Astrocyte of the hippocampus (primary cell): ENCODE measurements around the gene NAT16.

Experiments
- DNase-seq: peaks from one replicate; pipeline ENCODE4 v3.0.0; 2011; ENCODE audit warnings: low read depth, low spot score

Gene NAT16

GRCh38 chr7:101171442-101171837, 8.7 kb downstream of the NAT16 start:
- DNase-seq: no peak

GRCh38 chr7:101170617-101171441, 9.3 kb downstream of the NAT16 start:
- no peak for DNase-seq

GRCh38 chr7:101169838-101170551, 10.1 kb downstream of the NAT16 start:
- peak; percentile 84 for DNase-seq

GRCh38 chr7:101169110-101169837, 10.8 kb downstream of the NAT16 start:
- DNase-seq: no peak

- DNase-seq: no peak
Observed at GRCh38 chr7:101168412-101169049, 11.6 kb downstream of the NAT16 start.

DNA sequence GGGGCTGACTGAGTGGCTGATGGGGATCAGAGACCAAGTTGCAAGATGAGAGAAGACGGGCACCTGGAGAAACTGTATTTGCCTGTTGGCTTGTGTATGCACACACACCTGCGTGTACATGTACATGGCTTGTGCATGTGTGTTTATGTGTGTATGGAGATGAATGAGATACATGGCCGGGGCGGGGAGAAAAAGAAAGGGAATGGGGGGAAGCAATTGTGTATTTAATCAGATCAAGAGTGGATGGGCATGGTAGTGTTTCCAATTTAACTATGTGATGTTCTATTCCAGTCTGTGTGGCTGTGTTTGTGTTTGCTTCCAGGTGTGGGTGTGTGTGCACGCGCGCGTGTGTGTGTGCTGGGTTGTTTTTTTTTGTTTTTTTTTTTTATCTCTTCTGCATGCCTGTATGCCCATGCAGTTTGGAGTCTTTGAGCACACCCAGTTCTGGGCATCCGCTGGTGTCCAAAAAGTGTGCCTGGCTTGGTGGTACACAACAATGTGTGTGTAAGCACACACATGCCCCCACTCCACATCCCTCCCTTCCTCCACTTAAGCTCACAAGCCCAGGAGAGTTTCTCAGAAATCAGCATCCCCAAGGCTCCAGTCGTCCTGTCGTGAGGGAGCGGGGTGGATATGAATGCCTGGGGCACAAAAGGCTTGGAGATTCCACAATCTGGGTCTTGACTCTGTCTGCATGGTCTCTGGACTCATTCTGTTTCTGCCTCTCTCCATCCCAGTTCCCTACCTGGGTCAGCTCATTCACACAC, 12.3 kb downstream of the NAT16 start:
- DNase-seq: no peak

DNA sequence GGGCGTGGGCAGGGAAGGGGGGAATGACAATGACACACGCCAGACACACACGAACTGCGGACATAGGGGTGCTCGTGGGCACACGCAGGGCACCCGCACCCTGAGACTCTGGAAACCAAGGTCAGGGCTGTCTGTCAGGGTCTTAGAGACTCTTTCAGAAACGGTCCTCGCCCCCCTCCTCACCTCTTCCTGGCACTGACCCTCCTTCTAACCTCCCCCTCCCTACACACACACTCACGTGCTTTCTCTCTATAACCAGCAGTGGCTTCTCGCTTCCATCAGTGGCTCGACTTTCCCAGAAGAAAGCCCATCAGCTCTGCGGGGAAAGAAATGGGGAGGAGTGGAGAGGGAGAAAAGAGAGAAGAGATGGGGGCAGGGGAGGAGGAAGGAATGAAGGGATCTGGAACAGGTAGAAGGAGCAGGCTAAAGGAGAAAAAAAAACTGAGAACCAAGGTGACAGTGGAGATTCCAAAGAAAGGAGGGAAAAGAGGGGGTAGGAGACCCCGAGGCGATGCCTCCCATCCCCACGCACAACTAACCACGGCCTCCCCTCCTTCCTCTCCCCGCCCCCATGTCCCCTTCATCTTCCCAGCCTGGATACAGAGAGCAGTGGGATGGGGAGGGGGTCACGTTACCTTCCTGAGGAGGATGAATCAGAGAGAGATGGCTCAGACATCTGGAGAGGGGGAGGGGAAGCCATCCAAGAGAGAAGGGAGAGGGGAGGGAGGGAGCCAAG, 13.0 kb downstream of the NAT16 start:
- no peak for DNase-seq

DNA sequence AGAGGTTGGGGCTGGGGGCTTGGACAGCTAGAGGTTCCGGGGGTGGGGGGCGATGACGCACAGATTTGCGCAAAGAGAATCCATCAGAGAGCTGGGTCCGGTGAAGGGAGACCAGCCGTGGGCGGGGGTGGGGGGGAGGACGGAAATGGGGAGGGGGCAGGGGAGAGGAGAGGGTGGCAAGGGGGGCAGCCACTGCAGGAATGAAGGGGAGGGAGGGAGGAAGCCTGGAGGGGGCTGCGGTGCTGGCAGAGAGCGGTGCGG, 13.5 kb downstream of the NAT16 start:
- DNase-seq: no peak

DNA sequence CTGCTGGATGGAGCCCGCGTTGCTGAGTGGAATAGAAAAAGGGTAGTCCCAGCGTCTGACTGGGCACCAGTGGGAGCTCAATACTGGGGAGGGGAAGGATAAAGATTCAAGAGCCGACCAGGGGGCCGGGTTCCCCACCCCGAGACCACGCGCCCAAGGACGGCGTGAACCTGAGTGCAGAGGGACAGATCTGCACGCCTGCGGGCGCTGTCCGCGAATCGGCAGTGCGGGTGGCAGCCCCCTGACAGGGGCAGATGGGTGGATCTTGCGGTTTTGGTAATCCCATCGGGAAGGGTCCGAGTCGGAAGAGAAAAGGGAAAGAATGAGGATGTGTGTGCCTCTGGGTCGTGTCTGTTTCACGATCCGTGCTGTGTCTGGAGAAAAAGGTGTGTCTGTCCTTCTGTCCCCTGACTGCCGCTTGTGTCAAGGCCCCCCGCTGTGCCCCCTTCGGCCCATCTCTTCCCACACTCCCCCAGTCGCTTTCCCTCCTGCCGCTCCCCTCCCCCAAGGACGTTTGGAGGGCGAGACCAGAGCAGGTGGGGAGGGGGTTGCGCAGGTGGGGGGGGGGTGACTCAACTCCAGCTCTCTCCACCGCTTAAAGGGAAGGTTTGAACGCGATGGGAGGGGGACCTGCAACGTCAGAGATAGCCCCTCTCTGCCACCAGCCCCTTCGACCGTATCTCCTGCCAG, 14.0 kb downstream of the NAT16 start:
- DNase-seq: no peak

DNA sequence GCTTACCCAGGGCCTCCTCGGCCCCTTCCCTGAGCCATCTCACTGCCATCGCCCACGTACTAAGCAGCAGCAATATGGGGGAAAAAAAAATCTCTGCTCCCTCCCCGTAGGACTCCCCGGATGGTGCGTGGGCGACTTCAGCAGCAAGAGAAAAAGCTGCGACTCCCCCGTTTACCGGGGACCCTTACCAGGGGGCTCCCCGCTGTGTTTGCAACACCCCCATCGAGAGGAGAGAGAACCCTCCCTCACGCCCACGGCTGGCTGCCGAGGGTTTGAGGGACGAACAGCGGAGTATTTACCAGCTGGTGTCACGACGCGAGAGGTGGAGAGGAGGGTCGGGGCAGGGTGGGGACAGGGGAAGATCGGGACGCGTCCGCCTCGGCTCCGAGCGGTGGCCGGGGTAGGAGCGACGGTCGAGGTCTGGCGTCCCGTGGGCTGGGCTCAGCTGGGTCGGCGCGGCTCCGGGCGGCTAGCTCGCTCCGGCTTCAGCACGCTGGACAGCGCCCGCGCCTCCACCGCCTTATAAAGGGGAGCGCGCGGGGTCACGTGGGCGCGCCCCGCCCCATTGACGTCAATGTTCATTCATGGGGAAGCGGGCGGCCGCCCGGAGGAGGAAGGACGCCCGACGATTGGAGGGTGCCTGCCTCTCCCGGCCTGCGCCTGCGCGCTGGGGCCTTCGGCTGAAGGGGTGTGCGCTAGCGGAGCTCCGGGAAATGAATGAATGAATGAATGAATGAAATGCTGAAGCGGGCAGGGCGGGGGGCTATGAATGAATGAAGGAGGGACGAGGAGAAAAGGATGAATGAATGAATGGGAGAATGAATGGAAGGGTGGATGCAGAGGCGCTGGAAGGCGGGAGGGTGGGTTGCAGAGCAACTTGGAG, 14.8 kb downstream of the NAT16 start, which contains the start of gene VGF:
VGF (minus strand) TSS at position 495 of the 883 bp plus-strand sequence. CDS start 726 bp downstream, outside the sequence.
- peak; percentile 97 for DNase-seq

- DNase-seq: peak; percentile 87
Observed at GRCh38 chr7:101164071-101164840, 15.8 kb downstream of the NAT16 start.

DNA sequence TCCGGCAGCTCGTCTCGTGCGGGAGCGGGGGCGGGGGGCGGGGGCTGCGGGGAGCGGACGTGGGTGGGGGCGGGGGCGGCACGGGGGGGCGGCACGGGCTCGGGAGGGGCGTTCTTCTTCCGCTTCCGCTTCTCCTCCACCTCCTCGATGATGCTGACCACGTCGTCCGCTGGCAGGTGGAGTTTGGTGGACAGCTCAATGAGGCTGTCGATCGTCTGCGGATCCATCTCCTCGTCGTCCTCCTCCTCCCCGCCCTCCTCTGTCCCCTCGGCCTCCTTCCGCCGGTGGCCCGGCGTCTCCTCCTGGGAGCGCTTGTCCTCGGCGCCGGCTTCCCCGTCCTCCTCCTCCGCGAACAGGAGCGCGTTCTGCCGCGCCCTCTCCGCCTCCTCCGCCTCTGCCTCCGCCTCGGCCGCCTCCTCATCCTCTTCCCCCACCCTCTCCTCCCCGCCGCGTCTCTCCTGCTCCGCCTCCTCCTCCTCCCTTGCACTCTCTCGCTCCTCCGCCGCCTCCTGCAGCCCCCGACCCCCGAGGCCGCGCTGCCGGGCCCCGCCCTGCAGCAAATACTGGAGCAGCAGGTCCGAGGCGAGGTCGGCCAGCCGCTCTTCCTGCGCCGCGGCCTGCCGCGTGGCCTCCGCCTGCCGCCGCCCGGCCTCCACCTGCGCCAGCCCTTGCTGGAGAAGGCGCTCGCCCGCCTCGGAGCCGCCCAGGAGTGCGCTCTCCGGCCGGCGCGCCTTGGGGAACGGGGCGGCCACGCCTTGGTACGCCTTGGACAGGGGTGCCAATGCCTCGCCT, 16.6 kb downstream of the NAT16 start:
- DNase-seq: no peak

GRCh38 chr7:101162551-101163278, 17.4 kb downstream of the NAT16 start:
- peak; percentile 70 for DNase-seq

GRCh38 chr7:101161692-101162471, 18.2 kb downstream of the NAT16 start:
- DNase-seq: no peak

DNA sequence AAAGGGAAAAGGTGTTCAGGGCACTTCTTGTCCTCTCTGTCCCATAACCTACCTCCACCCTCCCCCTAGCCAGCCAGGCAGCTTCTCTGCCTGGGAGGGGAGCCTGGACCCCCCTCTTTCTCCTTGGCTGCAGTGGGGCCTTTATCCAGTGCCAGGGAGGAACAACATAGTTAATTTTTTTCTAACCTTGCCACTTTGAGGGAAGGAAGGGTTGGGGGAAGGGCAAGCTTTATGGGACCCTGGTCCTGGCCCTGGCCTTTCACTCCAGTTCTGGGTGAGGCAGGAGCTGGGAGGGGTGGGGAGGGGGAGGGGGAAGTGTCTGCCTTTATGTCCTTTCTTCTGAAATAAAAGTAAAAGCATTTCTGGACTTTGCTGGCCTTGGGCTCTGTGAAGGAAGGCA, 19.2 kb downstream of the NAT16 start:
- DNase-seq: no peak
